Endodermal cell (in vitro differentiated cells): ENCODE results near the gene SSTR4. TPM values are rescaled to one million over a fixed set of nuclear protein-coding genes. Genes with fewer than 3 reads are reported as not detected.
"Not testable (repeated sequence)": the region's sequence is repeated elsewhere in the genome, so short reads cannot be mapped to it uniquely, and the experiment has no call there.

ENCODE experiments used
- DNase-seq: peaks from one replicate; pipeline ENCODE4 v3.0.0-alpha.2; 2017
- H3K27ac ChIP-seq: 2 replicates; pipeline ENCODE4 v1.5.1; 2013; ENCODE audit warnings: mild to moderate bottlenecking, low read depth, low read length, moderate library complexity
- H3K27me3 ChIP-seq: 2 replicates; pipeline ENCODE4 v1.6.1; 2013; ENCODE audit warnings: mild to moderate bottlenecking, low read length, moderate library complexity; ENCODE audit not compliant: insufficient read depth, control insufficient read depth, poor library complexity, severe bottlenecking
- H3K36me3 ChIP-seq: 2 replicates; pipeline ENCODE4 v1.7.0; 2013; ENCODE audit warnings: mild to moderate bottlenecking, low read length, moderate library complexity; ENCODE audit not compliant: control insufficient read depth, insufficient read depth
- H3K4me1 ChIP-seq: one replicate; pipeline ENCODE4 v1.7.0; 2013; ENCODE audit warnings: low read length; ENCODE audit not compliant: control insufficient read depth, insufficient read depth
- H3K4me3 ChIP-seq: 2 replicates; pipeline ENCODE4 v1.5.1; 2013; ENCODE audit warnings: mild to moderate bottlenecking, low read length, moderate library complexity
- H3K9ac ChIP-seq: 2 replicates; pipeline ENCODE4 v1.6.1; 2013; ENCODE audit warnings: mild to moderate bottlenecking, low read length, moderate library complexity; ENCODE audit not compliant: poor library complexity, severe bottlenecking; ENCODE audit errors: extremely low read depth
- H3K9me3 ChIP-seq: 2 replicates; pipeline ENCODE4 v1.6.1; 2013; ENCODE audit warnings: mild to moderate bottlenecking, low read length, moderate library complexity; ENCODE audit not compliant: control insufficient read depth
- H3K27ac Mint-ChIP-seq: 2 replicates; pipeline ENCODE4 v1.8.0; 2020; ENCODE audit warnings: mixed read lengths
- H3K27me3 Mint-ChIP-seq: 2 replicates; pipeline ENCODE4 v1.8.0; 2021; ENCODE audit warnings: mild to moderate bottlenecking, mixed read lengths; ENCODE audit not compliant: insufficient read depth
- H3K36me3 Mint-ChIP-seq: 2 replicates; pipeline ENCODE4 v1.8.0; 2020; ENCODE audit warnings: low read depth, mixed read lengths
- H3K4me1 Mint-ChIP-seq: 2 replicates; pipeline ENCODE4 v1.8.0; 2020; ENCODE audit warnings: mixed read lengths
- H3K4me3 Mint-ChIP-seq: 2 replicates; pipeline ENCODE4 v1.8.0; 2020; ENCODE audit warnings: mild to moderate bottlenecking, moderate library complexity, mixed read lengths
- H3K9me3 Mint-ChIP-seq: 2 replicates; pipeline ENCODE4 v1.8.0; 2020; ENCODE audit warnings: mild to moderate bottlenecking, mixed read lengths
- WGBS, 2 experiments: methylation state at CpG; one replicate each; pipeline versions ENCODE4 v1.1.5 to v1.1.7; 2013; ENCODE audit warnings: missing lambda C conversion rate in 2 of 2, mixed read lengths in 1 of 2; ENCODE audit not compliant: insufficient coverage in 1 of 2, insufficient read length in 1 of 2; 5-methylcytosine and 5-hydroxymethylcytosine counted together
- long read RNA-seq, 4 experiments: library from polyadenylated mRNA in 2 of 4; library from RNA in 1 of 4; library from capped mRNA in 1 of 4; stranded (forward) in 3 of 4; unstranded in 1 of 4; transcript quantifications; one replicate each; pipeline ENCODE4 v2.0.0, GENCODE V29; 2020 to 2021; ENCODE audit warnings: inconsistent platforms in 1 of 4
- polyA plus RNA-seq, 2 experiments: library from polyadenylated mRNA; stranded (reverse); fragments of 50-300 nt; gene quantifications; one replicate each; pipeline ENCODE4 v1.2.3, GENCODE V29; 2013
- total RNA-seq, 2 donors: library from RNA; stranded (reverse); fragmentation: NEBNext Ultra II Directional in 1 of 2; extraction: Animal tissue kit (Norgen Biotek cat#: 25700) in 1 of 2; gene quantifications; 2 replicates in 1 of 2; 3 replicates in 1 of 2; pipeline ENCODE4 v1.2.1, GENCODE V29; 2021
- TF ChIP-seq, protein P1 (sequence below): fragments of 200-600 bp; sonication (generic); conservative IDR thresholded peaks from 2 replicates; pipeline ENCODE4 v1.5.0; 2021; ENCODE audit warnings: antibody characterized with exemption, mild to moderate bottlenecking

SSTR4 gene, protein sequence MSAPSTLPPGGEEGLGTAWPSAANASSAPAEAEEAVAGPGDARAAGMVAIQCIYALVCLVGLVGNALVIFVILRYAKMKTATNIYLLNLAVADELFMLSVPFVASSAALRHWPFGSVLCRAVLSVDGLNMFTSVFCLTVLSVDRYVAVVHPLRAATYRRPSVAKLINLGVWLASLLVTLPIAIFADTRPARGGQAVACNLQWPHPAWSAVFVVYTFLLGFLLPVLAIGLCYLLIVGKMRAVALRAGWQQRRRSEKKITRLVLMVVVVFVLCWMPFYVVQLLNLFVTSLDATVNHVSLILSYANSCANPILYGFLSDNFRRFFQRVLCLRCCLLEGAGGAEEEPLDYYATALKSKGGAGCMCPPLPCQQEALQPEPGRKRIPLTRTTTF
- under 1 TPM in 1 of 2 donors, not detected in 1; 0.40 TPM for total RNA-seq
- not detected for polyA plus RNA-seq (2013, experiment 1 of 2)
- polyA plus RNA-seq (2013, experiment 2 of 2) = not detected
- long read RNA-seq, experiment 1 = 0 reads
- long read RNA-seq, experiment 2, partial matches to known transcripts = 0 of 4 reads
- long read RNA-seq, experiment 2, other reads (novel, unspliced or antisense) = 0 of 4 reads
- long read RNA-seq, experiment 3 = 0 reads
- long read RNA-seq, experiment 4, partial matches to known transcripts = 0 of 1 reads
- long read RNA-seq, experiment 4, other reads (novel, unspliced or antisense) = 0 of 1 reads

DNA sequence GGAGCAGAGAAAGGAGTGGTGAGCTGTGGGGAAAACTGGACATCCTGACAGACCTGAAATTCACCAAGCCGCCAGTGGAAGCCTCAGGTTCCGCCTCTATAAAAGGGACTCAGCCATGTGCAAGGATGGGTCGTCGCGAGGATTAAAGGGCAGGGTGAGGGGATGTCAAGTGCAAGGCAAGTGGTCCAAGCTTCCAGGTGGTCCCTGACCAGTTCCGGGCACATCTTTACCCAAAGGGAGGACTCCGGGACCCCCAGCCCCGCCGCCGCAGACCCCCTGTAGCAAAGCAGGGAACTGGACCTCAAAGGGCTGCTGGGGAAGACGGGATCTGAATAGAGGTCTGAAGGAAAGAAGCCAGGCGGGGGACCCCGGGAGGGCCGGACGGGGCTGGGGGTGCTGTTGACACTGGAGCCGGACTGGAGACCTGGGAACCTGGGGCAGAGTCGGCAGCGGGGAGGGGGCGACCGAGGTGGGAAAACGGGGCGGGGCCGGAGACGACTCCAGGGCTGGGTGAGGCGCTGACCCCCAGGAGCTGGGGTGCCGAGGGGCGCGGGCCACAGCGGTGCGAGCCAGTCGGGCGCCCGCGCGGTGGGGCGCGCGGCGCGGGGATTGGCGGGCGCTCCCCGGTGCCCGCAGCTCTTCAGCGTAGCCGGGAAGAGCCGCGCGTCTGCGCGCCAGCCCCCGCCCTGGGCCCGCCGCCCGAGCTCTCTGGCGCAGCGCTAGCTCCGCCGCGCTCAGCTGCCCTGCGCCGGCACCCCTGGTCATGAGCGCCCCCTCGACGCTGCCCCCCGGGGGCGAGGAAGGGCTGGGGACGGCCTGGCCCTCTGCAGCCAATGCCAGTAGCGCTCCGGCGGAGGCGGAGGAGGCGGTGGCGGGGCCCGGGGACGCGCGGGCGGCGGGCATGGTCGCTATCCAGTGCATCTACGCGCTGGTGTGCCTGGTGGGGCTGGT is at the start of gene SSTR4:
SSTR4 (plus strand) TSS at position 592 of the 951 bp plus-strand sequence; CDS start at position 764, 172 bp downstream.
- Mint-ChIP-seq H3K9me3 (no peaks in the 10 kb centered on the region), H3K36me3 (no peaks in the 10 kb centered on the region), H3K27ac (no peak within 1 kb of the TSS), H3K4me1 (peaks cover 2% of the 10 kb centered on the region), H3K27me3 (peaks cover 88% of the 10 kb centered on the region), H3K4me3 (peak within 1 kb of the TSS; percentile 28)
- H3K27ac ChIP-seq = no peak within 1 kb of the TSS
- no peaks in the 10 kb centered on the region for H3K36me3 ChIP-seq
- 29 to 34% methylated on average over 35 to 83 of the region's 83 CpGs for WGBS, 2 experiments
- no peaks in the 10 kb centered on the region for H3K4me1 ChIP-seq
- H3K4me3 ChIP-seq = no peak within 1 kb of the TSS
- TF ChIP-seq, protein P1, sequence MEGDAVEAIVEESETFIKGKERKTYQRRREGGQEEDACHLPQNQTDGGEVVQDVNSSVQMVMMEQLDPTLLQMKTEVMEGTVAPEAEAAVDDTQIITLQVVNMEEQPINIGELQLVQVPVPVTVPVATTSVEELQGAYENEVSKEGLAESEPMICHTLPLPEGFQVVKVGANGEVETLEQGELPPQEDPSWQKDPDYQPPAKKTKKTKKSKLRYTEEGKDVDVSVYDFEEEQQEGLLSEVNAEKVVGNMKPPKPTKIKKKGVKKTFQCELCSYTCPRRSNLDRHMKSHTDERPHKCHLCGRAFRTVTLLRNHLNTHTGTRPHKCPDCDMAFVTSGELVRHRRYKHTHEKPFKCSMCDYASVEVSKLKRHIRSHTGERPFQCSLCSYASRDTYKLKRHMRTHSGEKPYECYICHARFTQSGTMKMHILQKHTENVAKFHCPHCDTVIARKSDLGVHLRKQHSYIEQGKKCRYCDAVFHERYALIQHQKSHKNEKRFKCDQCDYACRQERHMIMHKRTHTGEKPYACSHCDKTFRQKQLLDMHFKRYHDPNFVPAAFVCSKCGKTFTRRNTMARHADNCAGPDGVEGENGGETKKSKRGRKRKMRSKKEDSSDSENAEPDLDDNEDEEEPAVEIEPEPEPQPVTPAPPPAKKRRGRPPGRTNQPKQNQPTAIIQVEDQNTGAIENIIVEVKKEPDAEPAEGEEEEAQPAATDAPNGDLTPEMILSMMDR = no peak
- no peak within 1 kb of the TSS for H3K9ac ChIP-seq
- H3K9me3 ChIP-seq = no peaks in the 10 kb centered on the region
- peak; percentile 61 for DNase-seq
- peaks cover 70% of the 10 kb centered on the region for H3K27me3 ChIP-seq

DNA sequence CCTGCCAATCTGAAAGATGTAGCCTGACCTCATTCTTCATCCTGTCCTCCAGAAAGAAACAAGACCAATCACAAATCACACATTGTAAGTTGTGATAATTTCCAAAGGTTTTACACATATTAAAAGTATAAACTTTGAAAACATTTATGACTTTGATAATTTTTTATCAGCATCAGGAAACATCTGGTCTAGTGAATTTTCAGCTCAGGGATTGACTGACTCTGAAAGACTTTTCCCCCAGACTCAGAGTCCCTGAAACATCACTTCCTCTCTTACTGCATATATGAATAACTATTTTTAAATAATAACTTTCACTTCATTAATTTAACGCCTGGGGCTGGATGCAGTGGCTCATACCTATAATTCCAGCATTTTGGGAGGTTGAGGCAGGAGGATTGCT is 48.5 kb upstream of the SSTR4 start:
- TF ChIP-seq, protein P1 = no peak
- no peaks in the 10 kb centered on the region for H3K27me3 ChIP-seq
- no peaks in the 10 kb centered on the region for H3K4me1 ChIP-seq
- whole genome bisulfite sequencing, 2 experiments = 100% methylated on average over 1 of the region's 1 CpG; no CpG with 5 or more reads in 1 of the 2 experiments
- Mint-ChIP-seq H3K27ac (no peak overlapping the region), H3K27me3 (peaks cover 13% of the 10 kb centered on the region), H3K36me3 (no peaks in the 10 kb centered on the region), H3K9me3 (peaks cover 16% of the 10 kb centered on the region), H3K4me3 (no peak overlapping the region), H3K4me1 (peaks cover 9% of the 10 kb centered on the region)
- H3K9ac ChIP-seq = no peak overlapping the region
- H3K36me3 ChIP-seq = no peaks in the 10 kb centered on the region
- no peak for DNase-seq
- no peaks in the 10 kb centered on the region for H3K9me3 ChIP-seq
- no peak overlapping the region for H3K4me3 ChIP-seq
- no peak overlapping the region for H3K27ac ChIP-seq

DNA sequence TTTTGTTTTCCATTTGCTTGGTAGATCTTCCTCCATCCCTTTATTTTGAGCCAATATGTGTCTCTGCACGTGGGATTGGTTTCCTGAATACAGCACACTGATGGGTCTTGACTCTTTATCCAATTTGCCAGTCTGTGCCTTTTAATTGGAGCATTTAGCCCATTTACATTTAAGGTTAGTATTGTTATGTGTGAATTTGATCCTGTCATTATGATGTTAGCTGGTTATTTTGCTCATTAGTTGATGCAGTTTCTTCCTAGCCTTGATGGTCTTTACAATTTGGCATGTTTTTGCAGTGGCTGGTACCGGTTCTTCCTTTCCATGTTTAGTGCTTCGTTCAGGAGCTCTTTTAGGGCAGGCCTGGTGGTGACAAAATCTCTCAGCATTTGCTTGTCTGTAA is 43.7 kb upstream of the SSTR4 start:
- not testable (repeated sequence) for H3K36me3 Mint-ChIP-seq, DNase-seq, H3K27me3 ChIP-seq, H3K4me1 Mint-ChIP-seq, H3K9ac ChIP-seq, H3K27ac ChIP-seq, H3K4me1 ChIP-seq, H3K36me3 ChIP-seq, H3K27ac Mint-ChIP-seq, H3K4me3 ChIP-seq, H3K4me3 Mint-ChIP-seq
- peaks cover 14% of the 10 kb centered on the region for H3K9me3 ChIP-seq
- Mint-ChIP-seq H3K27me3 (peaks cover 18% of the 10 kb centered on the region), H3K9me3 (peaks cover 49% of the 10 kb centered on the region)
- 83% methylated on average over 3 of the region's 3 CpGs; no CpG with 5 or more reads in 1 of the 2 experiments for WGBS, 2 experiments
